NCI-H1417 treated with DMSO at 0.1 percent for 48 hours (cell line): ENCODE measurements around the gene EFNA2.

Experiments used
- DNase-seq: peaks from one replicate; lab custom pipeline; 2025; lab: John Stamatoyannopoulos, UW

The EFNA2 gene

DNA sequence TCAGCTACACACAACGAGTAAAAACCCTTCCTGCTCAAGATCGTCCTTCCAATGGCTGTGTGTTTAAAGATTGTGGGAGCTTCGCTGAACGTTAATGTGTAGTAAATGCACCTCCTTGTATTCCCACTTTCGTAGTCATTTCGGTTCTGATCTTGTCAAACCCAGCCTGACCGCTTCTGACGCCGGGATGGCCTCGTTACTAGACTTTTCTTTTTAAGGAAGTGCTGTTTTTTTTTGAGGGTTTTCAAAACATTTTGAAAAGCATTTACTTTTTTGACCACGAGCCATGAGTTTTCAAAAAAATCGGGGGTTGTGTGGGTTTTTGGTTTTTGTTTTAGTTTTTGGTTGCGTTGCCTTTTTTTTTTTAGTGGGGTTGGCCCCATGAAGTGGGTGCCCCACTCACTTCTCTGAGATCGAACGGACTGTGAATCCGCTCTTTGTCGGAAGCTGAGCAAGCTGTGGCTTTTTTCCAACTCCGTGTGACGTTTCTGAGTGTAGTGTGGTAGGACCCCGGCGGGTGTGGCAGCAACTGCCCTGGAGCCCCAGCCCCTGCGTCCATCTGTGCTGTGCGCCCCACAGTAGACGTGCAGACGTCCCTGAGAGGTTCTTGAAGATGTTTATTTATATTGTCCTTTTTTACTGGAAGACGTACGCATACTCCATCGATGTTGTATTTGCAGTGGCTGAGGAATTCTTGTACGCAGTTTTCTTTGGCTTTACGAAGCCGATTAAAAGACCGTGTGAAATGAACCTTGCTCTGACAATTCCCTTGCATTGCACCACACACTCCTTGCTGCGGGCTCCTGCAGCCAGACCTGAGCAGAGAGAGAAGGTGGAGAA, 13.0 kb upstream of the EFNA2 start:
- no peak for DNase-seq

DNA sequence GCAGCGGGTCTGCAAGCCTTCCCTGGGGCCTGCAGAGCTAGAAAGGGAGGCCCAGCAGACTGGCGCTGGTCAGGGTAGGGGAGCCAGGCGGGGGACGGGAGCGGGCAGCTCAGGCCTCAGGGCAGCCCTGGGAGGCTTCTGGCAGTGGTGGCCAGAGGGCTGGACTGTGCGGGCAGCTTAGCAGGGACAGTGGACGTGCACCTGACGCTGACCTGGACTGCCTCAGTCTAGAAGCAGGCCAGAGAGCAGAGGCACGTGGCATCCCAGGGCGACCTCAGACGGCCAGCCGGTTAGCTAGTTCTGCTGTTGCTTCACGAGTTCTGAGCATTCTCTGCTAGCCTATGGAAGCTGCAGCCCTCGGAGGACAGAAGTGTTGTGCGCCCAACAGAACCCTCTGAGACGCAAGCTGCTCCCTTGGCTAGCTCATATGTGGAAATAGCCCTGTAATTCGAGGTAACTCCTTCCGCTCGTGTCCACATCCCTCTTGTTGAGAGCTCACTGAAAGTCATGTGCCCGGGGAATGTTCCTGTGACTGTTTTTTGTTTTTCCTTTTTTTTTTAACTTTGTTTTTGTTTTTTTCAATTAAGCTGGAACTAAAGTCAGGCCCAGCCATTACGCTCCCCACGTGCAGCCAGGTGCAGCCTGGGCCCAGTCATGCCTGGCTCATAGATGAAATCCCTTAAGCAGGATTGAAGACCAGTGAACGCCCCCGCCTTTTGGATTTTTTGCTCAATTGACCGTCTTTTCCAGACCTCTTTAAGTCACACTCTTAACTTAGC, 12.2 kb upstream of the EFNA2 start:
- DNase-seq = no peak

DNA sequence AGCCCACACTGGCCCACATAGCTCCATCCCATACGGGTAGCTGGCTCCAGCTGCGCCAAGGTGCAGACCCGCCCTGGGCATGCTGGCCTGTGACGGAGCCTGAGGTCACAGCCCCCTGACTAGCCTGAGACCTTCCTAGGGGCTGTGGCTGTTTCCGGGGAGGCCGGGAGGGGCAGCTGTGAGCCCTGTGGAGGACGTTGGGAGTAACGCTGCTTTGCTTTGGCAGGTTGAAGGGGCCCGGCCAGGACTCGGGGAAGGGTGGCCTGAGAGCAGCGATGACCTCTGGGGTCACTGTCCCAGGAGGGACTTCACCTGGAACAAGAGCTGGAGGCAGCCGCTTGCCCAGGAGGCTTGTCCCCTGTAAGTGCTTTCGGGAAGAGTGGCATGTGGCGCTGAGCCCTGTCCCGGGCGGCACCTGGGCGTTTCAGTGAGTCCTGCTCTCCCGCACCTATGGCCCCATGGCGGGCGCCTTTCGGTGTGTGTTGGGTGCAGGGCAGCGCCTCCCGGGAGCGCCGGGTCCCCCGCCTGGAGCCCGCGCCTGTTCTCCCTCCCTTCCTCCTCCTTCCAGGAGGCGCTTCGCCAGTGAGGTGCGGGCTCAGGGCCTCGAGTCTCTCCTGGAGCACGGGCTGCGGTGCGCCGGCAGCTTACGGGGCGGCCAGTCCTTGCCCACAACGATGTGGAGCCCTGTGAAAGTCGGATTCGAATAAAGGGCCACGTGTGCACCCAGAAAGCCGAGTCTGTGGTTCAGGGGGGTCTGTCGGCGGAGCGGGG, 11.4 kb upstream of the EFNA2 start:
- no peak for DNase-seq

DNA sequence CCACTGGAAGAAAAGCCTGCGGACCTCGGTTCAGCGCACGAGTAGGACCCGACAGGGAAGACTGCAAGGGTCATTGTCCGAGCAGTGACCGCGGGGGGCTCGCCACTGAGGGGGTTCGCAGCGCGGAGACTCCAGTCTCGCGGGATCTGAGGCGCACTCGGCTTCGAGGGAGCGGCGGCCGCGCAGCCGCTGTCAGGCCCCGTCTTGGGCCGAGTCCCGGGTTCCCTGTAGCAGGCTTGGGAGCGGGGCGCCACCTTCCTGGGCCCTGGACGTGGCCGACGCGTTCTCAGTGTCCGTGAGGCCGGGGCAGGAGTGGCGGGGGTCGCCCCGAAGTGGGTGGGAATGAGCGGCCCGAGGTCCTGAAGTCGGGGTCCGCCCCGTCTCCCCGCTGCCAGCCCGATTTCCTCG, 10.8 kb upstream of the EFNA2 start:
- DNase-seq = no peak

DNA sequence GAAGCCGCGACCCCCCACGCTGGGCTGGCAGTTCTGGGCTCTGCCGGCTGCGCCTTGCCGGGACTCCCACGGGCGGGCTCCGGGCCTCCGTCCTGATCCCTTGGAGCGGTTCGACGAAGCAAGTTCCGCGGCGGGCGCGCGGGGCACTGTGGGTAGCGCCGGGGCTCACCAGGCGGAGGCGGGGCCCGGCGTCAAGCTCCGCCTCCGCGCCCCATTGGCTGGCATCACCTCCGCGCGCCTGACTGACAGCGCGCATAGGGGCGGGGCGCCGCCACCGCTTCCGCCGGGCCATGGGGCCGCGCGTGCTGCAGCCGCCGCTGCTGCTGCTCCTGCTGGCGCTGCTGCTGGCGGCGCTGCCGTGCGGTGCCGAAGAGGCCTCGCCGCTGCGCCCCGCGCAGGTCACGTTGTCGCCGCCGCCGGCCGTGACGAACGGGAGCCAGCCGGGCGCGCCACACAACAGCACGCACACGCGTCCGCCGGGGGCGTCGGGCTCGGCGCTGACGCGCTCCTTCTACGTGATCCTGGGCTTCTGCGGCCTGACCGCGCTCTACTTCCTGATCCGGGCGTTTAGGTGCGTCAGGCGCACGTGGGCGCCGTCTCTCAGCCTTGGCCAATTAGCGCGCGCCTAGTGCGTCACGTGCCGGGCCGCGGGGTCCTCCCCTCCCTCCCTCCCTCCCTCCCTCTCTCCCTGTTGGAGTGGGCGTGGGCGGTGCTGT, 10.3 kb upstream of the EFNA2 start, which contains the start of gene FAM174C:
Gene FAM174C, plus strand, starts transcription at position 271 of the 716 bp plus-strand sequence. Its CDS starts 20 bp downstream, at position 291.
- peak; percentile 54 for DNase-seq

DNA sequence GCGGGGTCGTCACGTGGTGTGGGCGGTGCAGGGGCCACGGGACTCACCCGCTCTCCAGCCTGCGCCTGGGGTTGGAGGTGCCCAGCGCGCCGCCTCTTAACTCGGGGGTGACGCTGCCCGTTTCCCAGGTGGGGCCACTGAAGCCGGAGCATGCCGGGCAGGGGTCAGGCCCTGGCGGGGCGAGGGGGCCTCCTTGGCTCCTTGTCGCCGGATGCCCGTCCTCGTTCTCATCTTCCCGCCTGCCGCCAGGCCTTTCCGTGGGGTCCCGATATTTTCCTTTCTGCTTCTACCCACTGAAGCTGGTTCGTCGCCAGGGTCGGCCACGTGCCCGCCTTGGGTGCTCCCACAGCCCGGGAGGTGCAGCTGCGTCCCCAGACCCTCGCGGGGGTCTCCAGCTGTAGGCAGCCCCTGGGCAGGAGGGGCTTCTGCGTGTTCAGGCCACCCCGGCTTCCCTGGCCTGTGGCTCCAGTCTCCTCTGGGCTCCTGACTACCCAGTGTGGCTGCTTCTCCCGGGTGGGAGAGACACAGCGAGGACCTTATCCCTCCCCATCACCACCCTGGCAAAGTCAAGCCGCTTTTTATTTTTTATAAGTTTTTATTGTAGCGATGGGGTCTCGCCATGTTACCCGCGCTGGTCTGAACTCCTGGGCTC, 9.6 kb upstream of the EFNA2 start:
- no peak for DNase-seq

DNA sequence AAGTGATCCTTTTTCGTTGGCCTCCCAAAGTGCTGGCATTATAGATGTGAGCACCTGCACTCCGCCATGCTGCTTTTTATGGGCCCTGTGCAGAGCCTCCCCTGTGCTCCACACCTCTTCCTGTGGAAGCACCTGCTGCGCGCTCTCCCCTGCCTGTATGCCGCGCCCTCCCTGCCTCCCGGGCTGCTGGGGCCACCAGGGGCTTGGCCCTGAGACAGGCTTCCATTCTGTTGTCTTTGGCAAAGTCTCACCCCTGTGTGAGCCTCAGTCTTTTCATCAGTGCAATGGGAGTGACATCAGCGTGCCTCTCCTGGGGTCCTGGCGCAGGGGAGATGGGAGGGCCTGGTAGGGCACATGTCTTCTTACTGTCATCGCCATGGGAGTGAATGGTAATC, 9.0 kb upstream of the EFNA2 start:
- no peak for DNase-seq

DNA sequence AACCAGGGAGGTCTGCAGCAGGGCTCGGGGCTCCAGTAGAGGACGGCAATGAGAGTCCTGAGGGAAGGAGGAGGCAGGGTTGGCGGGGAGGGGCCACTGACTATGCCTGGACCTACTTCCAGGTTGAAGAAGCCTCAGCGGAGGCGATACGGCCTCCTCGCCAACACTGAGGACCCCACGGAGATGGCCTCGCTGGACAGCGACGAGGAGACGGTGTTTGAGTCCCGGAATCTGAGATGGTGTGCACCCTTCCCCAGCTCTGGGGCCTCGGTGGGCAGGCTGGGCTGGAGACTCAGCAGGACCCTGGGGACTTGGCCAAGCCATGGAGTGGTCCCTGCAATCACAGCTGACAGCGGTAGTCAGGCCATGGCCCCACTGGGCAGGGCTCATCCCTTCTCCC, 8.6 kb upstream of the EFNA2 start:
- DNase-seq = no peak

DNA sequence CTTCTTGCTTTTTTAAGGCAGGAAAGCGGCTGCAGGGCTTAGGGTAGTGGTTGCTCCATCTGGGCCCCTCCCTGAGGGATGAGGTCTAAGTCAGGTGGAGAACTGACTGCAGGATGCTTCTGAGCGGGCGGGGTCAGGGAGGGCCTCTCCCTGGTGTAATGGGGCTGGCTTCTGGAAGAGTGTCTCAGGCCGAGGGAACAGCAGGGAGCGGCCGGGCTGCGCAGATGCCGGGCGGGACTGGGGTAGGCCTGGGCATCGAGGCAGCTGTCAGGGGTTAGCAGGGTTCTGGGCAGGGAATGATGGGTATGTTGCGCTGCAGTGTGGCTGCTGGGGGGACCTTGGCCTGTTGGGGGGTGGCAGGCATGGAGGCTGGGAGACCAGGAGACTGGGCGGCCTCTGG, 7.6 kb upstream of the EFNA2 start:
- no peak for DNase-seq

DNA sequence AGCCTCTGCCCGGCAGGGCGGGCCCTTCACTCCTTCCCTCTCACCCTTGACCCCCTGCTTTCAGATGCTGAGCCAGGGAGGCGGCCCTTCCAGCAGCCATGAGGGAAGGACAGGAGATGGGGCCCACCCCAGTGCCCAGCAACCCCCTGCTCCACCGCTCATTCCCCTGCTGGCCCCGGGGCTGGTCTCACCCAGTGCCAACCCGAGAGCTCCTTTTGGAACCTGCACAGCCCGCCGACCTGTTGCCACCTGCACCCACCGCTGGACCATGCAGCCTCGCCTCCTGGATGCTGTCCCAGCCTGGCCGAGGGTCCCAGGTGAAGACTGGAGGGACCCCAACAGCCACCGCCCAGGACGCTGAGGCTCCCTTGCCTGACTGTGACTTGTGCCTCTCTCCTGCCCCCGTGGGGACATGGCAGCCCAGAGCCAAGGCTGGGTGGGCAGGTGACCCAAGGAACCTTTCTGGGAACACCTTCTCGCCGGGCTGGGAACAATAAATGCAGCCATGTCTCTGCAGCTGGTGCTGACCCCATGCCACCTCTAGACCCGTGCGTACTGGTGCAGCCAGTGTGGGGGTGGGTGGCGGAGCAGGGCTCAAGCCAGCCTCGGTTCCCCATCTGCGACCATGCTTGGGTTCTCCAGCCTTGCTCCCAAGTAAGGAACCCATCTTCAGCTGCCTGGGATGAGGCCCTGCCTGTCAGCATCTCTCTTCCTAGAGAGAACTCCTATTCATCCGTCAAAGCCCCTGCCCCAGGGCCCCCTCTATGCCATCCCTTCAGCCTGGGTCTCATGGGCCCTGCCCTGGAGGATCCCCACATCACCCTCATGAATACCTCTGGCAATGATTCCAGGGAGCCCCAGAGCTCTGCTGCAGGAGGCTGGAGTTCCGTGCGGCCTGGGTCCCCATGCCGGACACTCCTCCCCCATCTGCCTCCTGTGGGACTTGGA, 6.7 kb upstream of the EFNA2 start:
- DNase-seq = no peak

DNA sequence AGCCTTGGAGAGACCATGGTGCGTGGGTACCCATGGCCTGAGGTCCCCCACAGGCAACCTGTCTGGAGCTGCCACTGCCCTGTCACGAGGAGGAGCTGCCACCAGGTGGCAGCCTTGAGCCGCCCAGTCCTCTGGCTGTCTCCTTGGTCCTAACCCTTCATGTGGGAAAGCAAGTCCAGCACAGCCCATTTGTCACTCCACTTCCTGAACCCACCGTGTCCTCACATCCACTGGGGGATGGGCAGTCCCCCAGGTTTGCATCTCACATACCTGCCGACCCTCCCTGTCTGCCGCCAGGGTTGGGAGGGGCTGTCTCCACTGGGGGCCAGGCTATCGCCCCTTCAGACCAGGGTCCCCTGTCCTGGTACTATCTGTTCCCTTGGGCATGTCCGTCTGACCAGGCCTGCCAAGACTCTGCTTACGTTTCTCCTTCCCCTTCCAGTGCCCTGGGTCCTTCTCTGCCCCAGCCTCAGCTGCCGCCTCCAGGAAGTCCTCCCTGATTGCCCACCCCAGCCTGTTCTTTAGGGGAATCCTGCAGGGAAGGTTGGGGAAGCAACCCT, 5.8 kb upstream of the EFNA2 start:
- peak; percentile 43 for DNase-seq

DNA sequence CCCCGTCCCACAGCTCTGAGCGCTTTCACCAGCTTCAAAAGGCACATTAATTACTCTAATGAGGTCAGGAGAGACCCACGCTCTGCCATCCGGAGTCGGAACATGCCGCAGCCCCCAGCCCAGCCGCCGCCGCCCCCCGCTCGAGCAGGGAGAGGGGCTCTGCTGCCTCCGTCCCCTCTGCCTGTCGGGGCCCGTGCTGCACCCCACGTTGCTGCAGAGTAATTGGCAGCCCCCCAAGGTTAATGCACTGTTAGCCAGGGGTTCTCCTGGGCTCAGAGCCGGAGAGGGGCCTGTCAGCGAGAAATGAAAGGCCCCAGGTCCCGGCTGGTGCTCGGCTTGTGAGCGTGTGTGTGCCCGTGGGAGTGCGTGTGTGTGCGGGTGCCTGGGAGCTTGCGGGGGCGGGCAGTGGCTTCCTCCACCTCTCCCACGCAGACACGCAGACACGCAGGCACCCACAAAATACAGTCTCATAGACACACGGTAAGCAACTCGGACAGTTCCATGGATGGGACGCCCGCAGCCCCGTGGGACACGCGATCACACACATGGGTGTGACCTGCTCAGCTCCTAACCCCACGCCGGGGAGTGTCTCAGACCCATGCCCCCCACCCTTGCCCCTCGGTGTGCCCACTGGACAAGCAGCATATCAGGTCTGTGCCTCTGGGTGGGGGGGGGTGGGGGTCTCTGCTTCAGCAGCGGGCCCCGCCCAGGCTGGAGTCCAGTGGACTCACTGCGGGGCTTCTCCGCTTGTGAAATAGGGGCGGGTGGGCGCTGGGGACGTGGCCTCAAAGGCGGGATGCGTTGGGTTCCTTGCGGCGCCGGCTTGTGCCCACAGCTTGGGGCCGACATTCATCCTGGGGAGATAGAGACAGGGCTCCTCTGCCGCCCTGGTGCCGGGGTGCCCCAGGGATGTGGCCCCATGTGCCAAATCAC, 4.8 kb upstream of the EFNA2 start:
- DNase-seq = no peak

DNA sequence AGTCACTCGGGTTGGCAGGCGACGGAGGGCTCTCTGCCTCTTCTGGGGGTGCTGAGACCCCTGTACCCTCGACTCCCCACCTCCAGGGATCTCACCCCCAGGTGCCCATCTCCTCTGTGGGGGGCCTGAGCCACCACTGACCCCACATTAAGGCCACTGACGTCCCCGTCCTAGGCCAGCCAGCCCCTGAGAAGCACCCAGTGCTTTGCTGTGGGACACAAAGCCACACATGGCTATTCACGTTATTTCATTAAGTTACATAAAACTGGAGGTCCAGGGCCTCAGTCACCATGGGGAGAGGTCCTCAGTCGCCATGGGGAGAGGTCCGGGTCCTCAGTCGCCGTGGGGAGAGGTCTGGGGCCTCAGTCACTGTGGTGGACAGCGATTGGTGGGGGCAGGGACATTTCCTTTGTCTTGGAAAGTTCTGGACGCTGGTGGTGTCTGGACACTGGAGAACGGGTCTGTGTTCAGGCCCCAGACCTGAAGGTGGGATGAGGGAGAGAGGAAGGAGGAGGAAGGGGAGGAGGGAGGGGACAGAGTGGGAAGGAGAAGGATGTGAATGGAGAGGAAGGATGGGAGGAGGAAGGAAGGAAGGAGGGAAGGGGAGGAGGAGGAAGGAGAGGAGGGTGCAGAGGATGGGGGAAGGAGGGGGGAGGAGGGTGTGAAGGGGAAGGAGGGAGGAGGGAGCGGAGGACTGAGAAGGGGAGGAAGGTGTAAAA, 3.9 kb upstream of the EFNA2 start:
- DNase-seq = no peak

DNA sequence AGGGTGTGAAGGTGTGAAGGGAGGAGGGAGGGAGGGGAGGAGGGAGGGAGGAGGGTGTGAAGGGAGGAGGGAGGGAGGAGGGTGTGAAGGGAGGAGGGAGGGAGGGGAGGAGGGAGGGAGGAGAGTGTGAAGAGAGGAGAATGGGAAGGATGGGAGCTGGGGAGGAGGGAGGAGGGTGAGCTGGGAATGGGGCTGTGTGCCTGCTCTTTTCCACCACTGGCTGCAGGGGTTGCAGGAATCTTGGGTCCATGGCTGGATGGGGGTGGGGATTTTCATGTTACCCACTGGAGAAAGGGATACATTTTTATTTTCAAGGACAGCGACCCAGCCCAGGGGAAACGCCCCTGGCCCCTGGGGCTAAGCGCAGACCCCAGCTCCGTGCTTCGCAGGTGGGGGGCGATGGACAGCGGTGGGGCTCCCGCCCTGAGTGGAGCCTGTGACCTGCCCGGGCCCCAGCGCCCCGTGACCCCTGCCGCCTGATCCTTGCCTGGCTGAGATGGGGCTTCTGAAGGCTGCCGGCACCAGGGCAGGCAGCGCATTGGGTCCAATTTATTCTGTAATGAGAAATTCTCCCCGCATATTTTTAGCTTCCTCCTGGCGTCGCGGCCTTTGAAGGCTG, 3.0 kb upstream of the EFNA2 start:
- DNase-seq = no peak

DNA sequence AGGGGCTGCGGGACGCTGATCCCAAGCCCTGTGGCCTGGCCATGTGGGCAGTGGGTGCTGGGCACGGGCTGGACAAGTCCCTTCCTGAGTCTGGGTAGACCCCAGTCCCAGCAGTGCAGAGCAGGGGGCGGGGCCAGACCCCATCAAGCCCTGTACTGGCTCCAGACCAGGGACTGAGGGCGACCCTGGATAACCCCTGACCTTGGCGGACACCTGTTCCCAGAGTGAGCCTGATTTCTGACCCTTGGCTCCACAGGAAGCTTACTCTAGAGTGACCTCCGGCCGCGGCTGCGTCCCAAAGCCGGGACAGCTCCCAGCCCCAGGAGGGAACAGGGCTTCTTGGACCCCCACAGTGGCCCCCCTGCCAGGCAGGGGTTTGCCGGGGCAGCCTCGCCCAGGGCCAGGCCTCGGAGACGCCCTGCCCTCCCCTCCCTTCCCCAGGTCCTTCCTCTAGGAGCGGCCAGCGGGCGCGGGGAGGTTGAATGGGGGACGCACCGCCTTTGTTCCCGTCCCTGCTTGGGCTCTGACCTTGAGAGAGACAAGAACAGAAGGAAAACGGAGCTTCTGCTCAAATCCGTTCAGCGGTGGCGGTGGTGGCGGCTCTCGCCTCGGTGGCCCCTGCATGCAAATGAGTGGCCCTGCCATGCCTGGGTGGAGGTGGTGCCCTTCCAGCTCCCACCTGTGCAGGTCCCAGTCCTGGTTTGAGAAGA, 2.3 kb upstream of the EFNA2 start:
- no peak for DNase-seq

DNA sequence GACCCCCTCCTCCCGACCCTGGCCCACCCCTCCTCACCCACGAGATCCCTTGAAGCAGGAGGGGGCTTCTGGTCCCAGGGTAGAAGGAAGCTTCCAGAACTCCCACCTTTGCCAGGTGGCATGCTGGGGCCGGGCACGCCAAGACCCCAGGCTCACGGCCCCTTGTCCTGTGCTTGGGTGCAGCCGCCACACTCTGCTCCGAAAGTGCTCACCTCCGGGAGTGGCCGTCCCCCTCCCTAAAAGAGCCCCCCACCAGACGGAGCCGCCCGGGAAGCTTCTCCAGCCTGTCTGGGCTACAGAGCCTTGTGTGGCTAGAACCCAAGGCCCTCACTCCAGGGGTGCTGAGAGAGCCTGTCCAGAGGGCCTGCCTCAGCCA, 1.8 kb upstream of the EFNA2 start:
- no peak for DNase-seq
